Transverse colon (tissue), 4 donors: ENCODE measurements around the gene FHAD1. TPM values are rescaled to one million over a fixed set of nuclear protein-coding genes. Genes with fewer than 3 reads are reported as not detected.

Experiments used
- DNase-seq: peaks from one replicate; pipeline ENCODE4 v3.0.0-alpha.2; 2019
- H3K27ac ChIP-seq, 4 donors: fragments of 200-600 bp; sonication (generic); 2 replicates each; pipeline ENCODE4 v1.5.1; 2016 to 2018; ENCODE audit warnings: inconsistent platforms in 4 of 4
- H3K27me3 ChIP-seq: fragments of 200-600 bp; sonication (generic); 2 replicates; pipeline ENCODE4 v1.5.1; 2017; ENCODE audit warnings: inconsistent platforms
- H3K36me3 ChIP-seq, 4 donors: fragments of 200-600 bp; sonication (generic); 2 replicates each; pipeline ENCODE4 v1.5.1; 2017 to 2019; ENCODE audit warnings: inconsistent platforms in 4 of 4
- H3K4me1 ChIP-seq, 4 donors: fragments of 200-600 bp; sonication (generic); 2 replicates each; pipeline ENCODE4 v1.5.1; 2017 to 2020; ENCODE audit warnings: inconsistent platforms in 4 of 4
- H3K4me3 ChIP-seq, 4 donors: fragments of 200-600 bp; sonication (generic); 1 replicate in 1 of 4; 2 replicates in 3 of 4; pipeline versions ENCODE4 v1.5.1 to v1.6.1; 2017 to 2019; ENCODE audit warnings: inconsistent platforms in 4 of 4
- H3K9me3 ChIP-seq, 2 donors: fragments of 200-600 bp; sonication (generic); 2 replicates each; pipeline ENCODE4 v1.5.1; 2017 to 2019; ENCODE audit warnings: inconsistent platforms in 2 of 2
- CTCF ChIP-seq, 5 experiments: fragments of 200-600 bp in 3 of 5; fragments of 450-650 bp in 2 of 5; sonication (generic) in 3 of 5; IDR thresholded peaks; 1 replicate in 2 of 5; 2 replicates in 3 of 5; pipeline ENCODE4 v1.5.1; 2016 to 2017; ENCODE audit warnings: antibody characterized with exemption in 5 of 5, inconsistent platforms in 3 of 5, mild to moderate bottlenecking in 2 of 5, moderate library complexity in 1 of 5
- EP300 ChIP-seq: sonication (generic); formaldehyde crosslinking; IDR thresholded peaks from one replicate; pipeline ENCODE4 v1.6.1; 2017; ENCODE audit warnings: antibody characterized with exemption, low read depth
- POLR2A ChIP-seq: fragments of 450-650 bp; IDR thresholded peaks from one replicate; pipeline ENCODE4 v1.6.1; 2016; ENCODE audit warnings: antibody characterized with exemption, mild to moderate bottlenecking, moderate library complexity
- POLR2AphosphoS5 ChIP-seq, 3 donors: sonication (generic); formaldehyde crosslinking; IDR thresholded peaks; one replicate each; pipeline ENCODE4 v1.6.1; 2016; ENCODE audit warnings: antibody characterized with exemption in 3 of 3
- WGBS, 2 donors: methylation state at CpG; one replicate each; pipeline ENCODE4 v1.1.5; 2018; ENCODE audit warnings: low coverage in 1 of 2; 5-methylcytosine and 5-hydroxymethylcytosine counted together
- in situ Hi-C, 4 donors: fragments of 200-750 bp; cut with MboI; loops; one replicate each; pipeline versions ENCODE4 v1.15.0 to v1.15.1; 2017; ENCODE audit warnings: low sequenced_read_pairs in 3 of 4, low pct_ligation_motif_present in 1 of 4, low pct_unique_long_range_greater_than_20kb in 1 of 4
- intact Hi-C: fragments of 100-400 bp; cut with DNase I; formaldehyde crosslinking; loops from one replicate; pipeline ENCODE4 v1.15.1; 2023; ENCODE audit warnings: low total_unique reads
- total RNA-seq, 4 donors: library from RNA; depleted of rRNA; stranded (reverse); fragments of >200 nt; gene quantifications; one replicate each; pipeline ENCODE4 v1.1.0, GENCODE V29; 2016

The FHAD1 gene
- total RNA-seq, 4 donors from 2014 or later, result 0.75 to 0.82 TPM; not detected in 2

GRCh38 chr1:15411593-15412137 lies 164.6 kb downstream of the FHAD1 start:
- H3K4me3 ChIP-seq, result peak overlapping the region; percentile 83 to 97 (median 92)
- TF ChIP-seq POLR2AphosphoS5 (IDR thresholded peaks at IDR 0.05) (peak in 1 of 3 donors; percentile 20), POLR2A (no peak)
- H3K36me3 ChIP-seq, result no peaks in the 10 kb centered on the region
- WGBS, 2 donors, result 19% methylated on average over 10 of the region's 12 CpGs; no CpG with 5 or more reads in 1 of the 2 donors
- peaks cover 23 to 63% (median 55%) of the 10 kb centered on the region in 4 donors for H3K4me1 ChIP-seq
- H3K9me3 ChIP-seq, result no peaks in the 10 kb centered on the region
- peak overlapping the region; percentile 84 to 93 (median 88) for H3K27ac ChIP-seq
- DNase-seq, result peak; percentile 66
- intact Hi-C loops (no loop called here), in situ Hi-C loops (no loop called here)
- no peaks in the 10 kb centered on the region for H3K27me3 ChIP-seq

- Histone ChIP-seq H3K4me1 (peaks cover 30 to 69% (median 61%) of the 10 kb centered on the region in 4 donors), H3K36me3 (no peaks in the 10 kb centered on the region), H3K27ac (peak overlapping the region; percentile 84 to 93 (median 88)), H3K27me3 (no peaks in the 10 kb centered on the region), H3K9me3 (no peaks in the 10 kb centered on the region), H3K4me3 (peak overlapping the region in 3 of 4 donors; percentile 83 to 96 (median 89))
- 32% methylated on average over 16 of the region's 16 CpGs; no CpG with 5 or more reads in 1 of the 2 donors for WGBS, 2 donors
- intact Hi-C loops (no loop called here), in situ Hi-C loops (no loop called here)
- DNase-seq, result no peak
- TF ChIP-seq CTCF (IDR thresholded peaks at IDR 0.05) (no peak), POLR2A (no peak), EP300 (no peak), POLR2AphosphoS5 (IDR thresholded peaks at IDR 0.05) (no peak)
These were observed 165.3 kb downstream of the FHAD1 start for GRCh38 chr1:15412175-15412800.

GRCh38 chr1:15412843-15413242 lies 165.8 kb downstream of the FHAD1 start:
- Histone ChIP-seq H3K4me3 (peak overlapping the region in 1 of 4 donors; percentile 89), H3K27me3 (no peaks in the 10 kb centered on the region), H3K36me3 (no peaks in the 10 kb centered on the region), H3K27ac (peak overlapping the region; percentile 84 to 93 (median 88)), H3K9me3 (no peaks in the 10 kb centered on the region), H3K4me1 (peaks cover 34 to 73% (median 65%) of the 10 kb centered on the region in 4 donors)
- TF ChIP-seq POLR2A, result peak; percentile 43
- TF ChIP-seq CTCF (IDR thresholded peaks at IDR 0.05), result no peak
- no peak for TF ChIP-seq EP300
- peak in 2 of 3 donors; percentile 11 to 48 for TF ChIP-seq POLR2AphosphoS5 (IDR thresholded peaks at IDR 0.05)
- in situ Hi-C loops (no loop called here), intact Hi-C loops (no loop called here)
- peak; percentile 78 for DNase-seq
- WGBS, 2 donors, result 47% methylated on average over 11 of the region's 11 CpGs; no CpG with 5 or more reads in 1 of the 2 donors

- peak; percentile 71 for DNase-seq
- Histone ChIP-seq H3K4me1 (peaks cover 37 to 76% (median 69%) of the 10 kb centered on the region in 4 donors), H3K27ac (peak overlapping the region; percentile 84 to 93 (median 88)), H3K27me3 (no peaks in the 10 kb centered on the region), H3K36me3 (no peaks in the 10 kb centered on the region), H3K9me3 (no peaks in the 10 kb centered on the region), H3K4me3 (no peak overlapping the region)
- in situ Hi-C loops (no loop called here), intact Hi-C loops (no loop called here)
- WGBS, 2 donors, result 88 to 100% methylated on average over 1 to 20 of the region's 20 CpGs
- TF ChIP-seq CTCF (IDR thresholded peaks at IDR 0.05) (no peak), POLR2A (no peak), POLR2AphosphoS5 (IDR thresholded peaks at IDR 0.05) (no peak), EP300 (no peak)
These were observed 166.8 kb downstream of the FHAD1 start for GRCh38 chr1:15413563-15414444.
